Sigmoid colon (tissue), 3 donors: ENCODE measurements around the gene CENPF.

Experiments used
- POLR2A ChIP-seq, 2 donors: fragments of 450-650 bp; IDR thresholded peaks; one replicate each; pipeline ENCODE4 v1.6.1; 2016; ENCODE audit warnings: antibody characterized with exemption in 2 of 2, mild to moderate bottlenecking in 2 of 2, moderate library complexity in 2 of 2
- TF ChIP-seq, protein P1 (sequence below), 4 experiments: fragments of 450-650 bp in 3 of 4; fragments of 200-600 bp in 1 of 4; IDR thresholded peaks; one replicate each; pipeline ENCODE4 v1.5.1; 2016 to 2019; ENCODE audit warnings: antibody characterized with exemption in 4 of 4, mild to moderate bottlenecking in 3 of 4, moderate library complexity in 2 of 4

DNA sequence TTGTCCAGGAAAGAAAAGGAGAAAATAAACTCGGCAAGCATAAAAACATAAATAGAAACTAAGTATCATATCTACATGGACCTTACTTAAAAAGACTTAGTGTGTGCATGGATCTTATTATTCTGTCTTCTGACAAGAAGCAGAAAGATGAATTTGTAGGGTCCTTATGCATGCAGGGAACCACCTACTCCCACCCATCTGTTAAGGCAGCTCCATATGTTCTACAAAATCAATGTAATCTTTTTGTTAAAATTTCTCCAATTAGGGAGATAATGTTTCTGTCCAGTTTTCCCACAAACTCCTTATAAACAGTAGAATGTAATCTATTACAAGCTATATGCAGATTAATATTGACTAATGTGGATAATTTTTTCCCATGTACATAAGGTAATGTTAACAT is 37.7 kb upstream of the CENPF start:
- TF ChIP-seq, protein P1, sequence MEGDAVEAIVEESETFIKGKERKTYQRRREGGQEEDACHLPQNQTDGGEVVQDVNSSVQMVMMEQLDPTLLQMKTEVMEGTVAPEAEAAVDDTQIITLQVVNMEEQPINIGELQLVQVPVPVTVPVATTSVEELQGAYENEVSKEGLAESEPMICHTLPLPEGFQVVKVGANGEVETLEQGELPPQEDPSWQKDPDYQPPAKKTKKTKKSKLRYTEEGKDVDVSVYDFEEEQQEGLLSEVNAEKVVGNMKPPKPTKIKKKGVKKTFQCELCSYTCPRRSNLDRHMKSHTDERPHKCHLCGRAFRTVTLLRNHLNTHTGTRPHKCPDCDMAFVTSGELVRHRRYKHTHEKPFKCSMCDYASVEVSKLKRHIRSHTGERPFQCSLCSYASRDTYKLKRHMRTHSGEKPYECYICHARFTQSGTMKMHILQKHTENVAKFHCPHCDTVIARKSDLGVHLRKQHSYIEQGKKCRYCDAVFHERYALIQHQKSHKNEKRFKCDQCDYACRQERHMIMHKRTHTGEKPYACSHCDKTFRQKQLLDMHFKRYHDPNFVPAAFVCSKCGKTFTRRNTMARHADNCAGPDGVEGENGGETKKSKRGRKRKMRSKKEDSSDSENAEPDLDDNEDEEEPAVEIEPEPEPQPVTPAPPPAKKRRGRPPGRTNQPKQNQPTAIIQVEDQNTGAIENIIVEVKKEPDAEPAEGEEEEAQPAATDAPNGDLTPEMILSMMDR (IDR thresholded peaks at IDR 0.05), result no peak
- TF ChIP-seq POLR2A (IDR thresholded peaks at IDR 0.05), result no peak
